NCI-H2081 (cell line): ENCODE measurements around the gene CTXN2.

Experiments
- DNase-seq, 2 experiments: peaks; one replicate each; lab custom pipeline; 2025; lab: John Stamatoyannopoulos, UW

Gene CTXN2

GRCh38 chr15:48222627-48223026, 31.2 kb downstream of the CTXN2 start:
- no peak for DNase-seq

- DNase-seq: no peak
Observed at GRCh38 chr15:48225771-48226170, 34.3 kb downstream of the CTXN2 start.

GRCh38 chr15:48230498-48230897, 39.0 kb downstream of the CTXN2 start:
- no peak for DNase-seq

- no peak for DNase-seq
Observed at GRCh38 chr15:48233246-48233645, 41.8 kb downstream of the CTXN2 start.

GRCh38 chr15:48239334-48239733, 47.9 kb downstream of the CTXN2 start:
- no peak for DNase-seq

GRCh38 chr15:48242015-48242414, 50.5 kb downstream of the CTXN2 start:
- peak; percentile 77 to 94 for DNase-seq

- peak in 1 of 2 experiments; percentile 26 for DNase-seq
Observed at GRCh38 chr15:48242535-48242934, 51.1 kb downstream of the CTXN2 start.

GRCh38 chr15:48244921-48245320, 53.5 kb downstream of the CTXN2 start:
- DNase-seq: no peak

- DNase-seq: no peak
Observed at GRCh38 chr15:48248414-48248813, 56.9 kb downstream of the CTXN2 start.

- peak; percentile 73 to 83 for DNase-seq
Observed at GRCh38 chr15:48250640-48251076, 59.2 kb downstream of the CTXN2 start.

- no peak for DNase-seq
Observed at GRCh38 chr15:48253172-48253571, 61.7 kb downstream of the CTXN2 start.
